Skeletal muscle tissue (tissue), 4 donors: Measurements from ENCODE around the gene RPS6KL1. TPM values are rescaled to one million over a fixed set of nuclear protein-coding genes. Genes with fewer than 3 reads are reported as not detected.

ENCODE experiments used
- H3K27ac ChIP-seq: one replicate; pipeline ENCODE4 v1.7.0; 2013; ENCODE audit warnings: mild to moderate bottlenecking, low read depth, low read length, inconsistent platforms
- H3K27me3 ChIP-seq, 3 donors: one replicate each; pipeline ENCODE4 v1.7.0; 2013; ENCODE audit warnings: low read length in 3 of 3; ENCODE audit not compliant: control insufficient read depth in 3 of 3, insufficient read depth in 3 of 3
- H3K36me3 ChIP-seq, 3 donors: one replicate each; pipeline ENCODE4 v1.7.0; 2013; ENCODE audit warnings: low read length in 3 of 3; ENCODE audit not compliant: control insufficient read depth in 3 of 3, insufficient read depth in 3 of 3
- H3K4me1 ChIP-seq, 3 donors: one replicate each; pipeline ENCODE4 v1.7.0; 2013; ENCODE audit warnings: low read length in 3 of 3, mild to moderate bottlenecking in 3 of 3; ENCODE audit not compliant: control insufficient read depth in 3 of 3, insufficient read depth in 3 of 3
- H3K4me3 ChIP-seq, 3 donors: one replicate each; pipeline ENCODE4 v1.7.0; 2013; ENCODE audit warnings: low read length in 3 of 3
- H3K9ac ChIP-seq, 3 donors: one replicate each; pipeline ENCODE4 v1.7.0; 2013; ENCODE audit warnings: low read length in 3 of 3, mild to moderate bottlenecking in 3 of 3, moderate library complexity in 2 of 3, low read depth in 1 of 3
- H3K9me3 ChIP-seq, 3 donors: one replicate each; pipeline ENCODE4 v1.7.0; 2013; ENCODE audit warnings: low read length in 3 of 3; ENCODE audit not compliant: control insufficient read depth in 3 of 3
- total RNA-seq: library from RNA; depleted of rRNA; stranded (reverse); fragments of >200 nt; gene quantifications from one replicate; pipeline ENCODE4 v1.2.3, GENCODE V29; 2014
- donor health status: Osteomylitis.

The RPS6KL1 gene
- total RNA-seq, 1 donor from 2014 or later = 3.1 TPM

DNA sequence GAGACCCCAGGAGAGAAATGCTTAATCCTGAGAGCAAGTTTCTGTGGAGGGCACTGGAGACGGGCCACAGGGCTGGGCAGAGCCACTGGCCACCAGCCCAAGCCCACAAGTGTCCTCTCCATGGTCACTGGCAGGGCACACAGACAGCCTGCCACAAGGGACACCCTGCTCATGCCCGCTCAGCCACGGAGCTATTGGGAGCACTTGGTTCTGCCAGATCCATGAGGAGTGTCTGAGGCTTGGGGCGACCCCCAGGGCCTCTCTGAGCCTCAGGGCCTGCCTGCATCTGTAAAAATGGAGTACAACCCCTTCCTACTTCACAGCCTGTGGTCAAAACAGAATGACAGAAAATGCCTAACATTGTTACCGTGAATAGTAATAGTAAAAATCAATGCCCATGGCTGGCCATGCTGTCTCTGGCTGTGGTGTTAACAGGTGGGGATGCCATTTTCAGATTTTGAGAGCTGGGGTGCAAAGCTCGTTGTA is 29.2 kb upstream of the RPS6KL1 start:
- Histone ChIP-seq H3K27ac (no peak overlapping the region), H3K36me3 (no peaks in the 10 kb centered on the region), H3K4me3 (no peak overlapping the region), H3K27me3 (peaks cover 0 to 10% (median 3%) of the 10 kb centered on the region in 3 donors), H3K4me1 (peaks cover 17 to 35% (median 29%) of the 10 kb centered on the region in 3 donors), H3K9me3 (no peaks in the 10 kb centered on the region), H3K9ac (peak overlapping the region in 2 of 3 donors; percentile 21 to 25)

DNA sequence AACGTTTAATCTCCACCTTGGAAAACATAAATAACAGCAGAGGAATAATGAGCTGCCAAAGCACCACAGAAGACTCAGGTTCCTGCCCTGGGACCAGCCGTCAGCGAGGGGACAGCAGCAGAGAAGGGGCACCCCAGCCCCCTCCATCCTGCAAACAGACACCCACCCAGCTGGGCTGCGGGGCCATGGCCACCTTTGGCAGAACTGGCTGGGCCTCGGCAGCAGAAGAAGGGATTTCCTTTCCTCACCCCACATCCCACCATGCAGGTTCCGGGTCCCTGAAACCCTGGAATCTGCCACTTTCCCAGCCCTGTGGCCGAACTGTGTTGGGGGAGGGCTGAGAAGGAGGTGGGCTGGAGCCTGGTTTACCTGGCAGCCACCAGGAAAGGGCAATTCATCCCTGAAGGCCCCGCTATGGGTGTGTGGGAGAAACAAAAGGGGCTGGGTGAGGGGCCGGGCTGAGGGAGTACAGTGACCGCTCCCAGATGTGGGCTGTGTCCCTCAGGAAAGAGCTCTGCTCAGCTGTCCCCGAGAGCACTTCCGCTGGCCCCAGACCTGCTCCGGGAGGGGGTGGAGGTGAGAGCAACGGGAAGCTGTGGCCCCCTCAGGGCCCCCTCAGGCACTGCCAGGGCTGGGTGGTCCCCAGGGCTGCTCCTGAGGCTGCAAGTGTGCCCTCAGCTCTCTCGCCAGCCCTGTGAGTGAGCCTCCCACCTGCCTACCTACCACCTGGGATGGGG is 28.6 kb upstream of the RPS6KL1 start:
- H3K9ac ChIP-seq = peak overlapping the region in 2 of 3 donors; percentile 21 to 25
- H3K27ac ChIP-seq = no peak overlapping the region
- no peaks in the 10 kb centered on the region for H3K36me3 ChIP-seq
- H3K4me1 ChIP-seq = peaks cover 23 to 40% (median 34%) of the 10 kb centered on the region in 3 donors
- H3K27me3 ChIP-seq = peaks cover 0 to 10% (median 3%) of the 10 kb centered on the region in 3 donors
- H3K9me3 ChIP-seq = no peaks in the 10 kb centered on the region
- no peak overlapping the region for H3K4me3 ChIP-seq

DNA sequence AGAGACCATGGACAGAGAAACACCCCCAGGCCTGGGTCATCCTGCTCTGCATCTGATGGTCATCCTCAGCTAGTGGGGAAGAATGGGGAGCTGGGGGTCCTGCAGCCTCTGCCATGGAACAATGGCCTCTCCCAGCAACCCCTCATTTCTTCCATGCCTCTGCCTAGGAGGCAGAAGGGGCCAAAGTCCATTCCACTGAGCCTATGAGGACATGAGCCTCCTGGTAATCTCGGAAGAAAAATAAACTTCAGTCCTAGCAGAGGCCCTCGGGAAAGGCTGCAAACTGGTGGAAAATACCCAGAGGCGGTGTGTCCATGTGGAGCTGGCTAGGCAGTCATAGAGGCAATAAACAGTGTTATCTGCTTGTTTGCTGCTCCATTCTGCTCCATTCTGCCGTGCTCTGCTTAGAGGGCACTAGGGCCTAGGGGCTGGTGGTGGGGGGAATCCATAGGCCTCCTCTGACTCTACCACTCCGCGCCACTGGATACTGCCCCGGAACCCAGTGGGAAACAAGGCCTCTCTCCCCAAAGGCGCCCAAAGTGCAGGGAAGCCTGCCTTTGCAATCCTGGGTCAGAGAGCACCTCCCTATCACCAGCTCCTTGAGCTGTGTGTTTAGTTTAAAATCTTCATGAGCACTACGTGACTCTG is 27.9 kb upstream of the RPS6KL1 start:
- H3K4me1 ChIP-seq = peaks cover 27 to 43% (median 40%) of the 10 kb centered on the region in 3 donors
- H3K27me3 ChIP-seq = peaks cover 0 to 10% (median 3%) of the 10 kb centered on the region in 3 donors
- no peaks in the 10 kb centered on the region for H3K36me3 ChIP-seq
- no peak overlapping the region for H3K4me3 ChIP-seq
- no peak overlapping the region for H3K27ac ChIP-seq
- H3K9ac ChIP-seq = no peak overlapping the region
- no peaks in the 10 kb centered on the region for H3K9me3 ChIP-seq

DNA sequence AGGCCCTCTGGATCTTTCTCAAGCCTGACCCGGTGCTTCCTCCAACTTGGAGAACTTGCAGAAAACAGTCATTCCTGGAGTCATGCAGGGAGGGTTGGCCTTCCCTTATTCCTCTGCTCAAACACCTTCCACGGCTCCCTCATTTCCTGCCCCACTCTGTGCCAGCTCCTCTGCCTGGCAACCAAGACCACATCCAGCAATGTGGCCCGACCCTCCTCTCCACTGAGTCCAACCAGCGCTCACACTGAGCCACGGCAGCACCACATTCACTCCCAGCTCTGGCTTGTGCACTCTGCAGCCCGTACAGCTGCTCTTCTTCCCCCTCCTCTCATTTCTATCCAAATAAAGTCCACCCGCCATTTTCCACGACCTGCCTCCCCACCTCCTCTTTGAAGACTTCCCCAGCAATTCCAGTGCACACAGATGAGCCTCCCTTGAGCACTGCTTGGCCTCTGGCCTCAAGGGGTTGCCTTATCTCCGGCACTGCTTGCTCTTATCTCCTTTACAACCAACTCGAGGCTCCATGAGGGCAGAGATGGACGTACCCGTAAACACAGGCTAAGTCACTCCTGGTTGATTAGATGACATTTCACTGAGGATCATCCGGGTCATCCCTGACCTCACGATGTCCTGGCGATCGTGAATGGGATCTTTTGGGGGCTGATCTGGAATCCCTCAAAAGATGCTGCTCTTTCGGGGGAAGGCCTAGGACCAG is 27.0 kb upstream of the RPS6KL1 start:
- no peaks in the 10 kb centered on the region for H3K9me3 ChIP-seq
- H3K36me3 ChIP-seq = peaks cover 0 to 3% (median 0%) of the 10 kb centered on the region in 3 donors
- no peak overlapping the region for H3K4me3 ChIP-seq
- peaks cover 27 to 37% (median 37%) of the 10 kb centered on the region in 3 donors for H3K4me1 ChIP-seq
- peak overlapping the region in 2 of 3 donors; percentile 20 to 45 for H3K9ac ChIP-seq
- H3K27me3 ChIP-seq = peaks cover 0 to 9% (median 2%) of the 10 kb centered on the region in 3 donors
- H3K27ac ChIP-seq = no peak overlapping the region

DNA sequence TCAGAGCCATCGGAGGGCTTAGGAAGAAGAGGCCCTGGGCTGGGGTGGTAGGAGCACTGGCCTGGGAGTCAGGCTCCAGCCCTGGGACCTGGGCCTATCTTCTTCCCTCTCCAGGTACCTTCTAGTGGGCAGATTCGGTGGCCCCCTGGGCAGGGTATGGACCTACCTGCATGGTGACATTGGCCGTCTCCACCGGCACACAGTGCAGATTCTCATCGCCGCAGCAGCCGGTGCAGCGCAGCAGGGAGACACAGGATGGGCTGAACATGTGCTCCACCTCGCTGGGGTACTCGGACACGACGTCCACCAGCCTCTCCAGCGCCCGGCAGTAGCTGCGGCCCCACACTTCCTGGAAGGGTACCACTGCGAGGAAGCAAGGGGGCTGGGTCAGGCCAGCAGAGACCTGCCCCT is 26.1 kb upstream of the RPS6KL1 start:
- Histone ChIP-seq H3K36me3 (peaks cover 0 to 3% (median 0%) of the 10 kb centered on the region in 3 donors), H3K27me3 (peaks cover 0 to under 1% (median 0%) of the 10 kb centered on the region in 3 donors), H3K27ac (no peak overlapping the region), H3K4me3 (no peak overlapping the region), H3K9me3 (no peaks in the 10 kb centered on the region), H3K4me1 (peaks cover 26 to 31% (median 31%) of the 10 kb centered on the region in 3 donors), H3K9ac (peak overlapping the region in 1 of 3 donors; percentile 45)

DNA sequence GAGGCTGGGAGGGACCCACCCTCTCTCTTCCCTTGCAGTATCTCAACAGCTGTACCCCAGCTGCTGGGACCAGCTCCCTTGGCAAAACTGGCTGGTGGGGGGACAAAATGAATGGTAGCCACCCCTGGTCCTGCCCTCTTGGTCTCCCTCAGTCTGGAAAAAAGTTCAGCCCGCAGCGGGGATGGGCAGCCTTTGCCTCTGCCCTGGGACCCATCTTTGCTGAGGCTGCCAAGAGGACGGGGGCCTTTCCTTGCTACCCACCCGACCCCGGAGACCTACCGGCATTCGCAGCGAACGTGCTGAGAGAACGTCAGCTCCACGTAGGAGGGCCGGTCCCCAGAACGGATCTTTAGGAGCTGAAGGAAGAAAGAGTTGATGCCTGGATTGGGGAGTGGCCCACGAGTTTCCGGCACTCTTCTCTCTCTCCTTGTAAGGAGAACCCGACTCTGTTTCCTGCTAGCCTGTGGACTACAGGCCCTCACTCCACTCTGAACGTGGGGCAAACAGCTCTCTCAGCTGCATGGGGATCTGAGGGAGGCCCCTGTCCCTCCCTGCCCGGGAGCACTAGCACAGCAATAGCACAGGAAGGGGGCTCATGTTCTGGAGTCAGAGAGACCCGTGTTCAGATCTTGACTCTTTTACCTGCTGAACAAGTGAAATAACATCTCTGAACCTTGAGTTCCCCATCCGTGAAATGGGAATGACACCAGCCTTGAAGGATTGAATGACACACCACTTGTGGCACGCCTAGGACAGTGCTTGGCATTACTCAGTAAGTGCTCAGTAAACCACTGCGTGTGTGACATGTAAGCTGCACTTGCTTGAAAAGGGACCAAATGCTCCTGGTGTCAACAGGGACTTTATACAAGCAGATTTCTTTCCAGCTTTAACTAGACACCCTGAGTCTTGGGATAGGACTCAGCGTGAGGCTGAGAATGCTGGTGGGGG is 25.4 kb upstream of the RPS6KL1 start:
- peaks cover 0 to 3% (median 0%) of the 10 kb centered on the region in 3 donors for H3K36me3 ChIP-seq
- H3K4me1 ChIP-seq = peaks cover 19 to 27% (median 25%) of the 10 kb centered on the region in 3 donors
- no peak overlapping the region for H3K27ac ChIP-seq
- no peaks in the 10 kb centered on the region for H3K27me3 ChIP-seq
- H3K9ac ChIP-seq = no peak overlapping the region
- no peaks in the 10 kb centered on the region for H3K9me3 ChIP-seq
- H3K4me3 ChIP-seq = no peak overlapping the region

DNA sequence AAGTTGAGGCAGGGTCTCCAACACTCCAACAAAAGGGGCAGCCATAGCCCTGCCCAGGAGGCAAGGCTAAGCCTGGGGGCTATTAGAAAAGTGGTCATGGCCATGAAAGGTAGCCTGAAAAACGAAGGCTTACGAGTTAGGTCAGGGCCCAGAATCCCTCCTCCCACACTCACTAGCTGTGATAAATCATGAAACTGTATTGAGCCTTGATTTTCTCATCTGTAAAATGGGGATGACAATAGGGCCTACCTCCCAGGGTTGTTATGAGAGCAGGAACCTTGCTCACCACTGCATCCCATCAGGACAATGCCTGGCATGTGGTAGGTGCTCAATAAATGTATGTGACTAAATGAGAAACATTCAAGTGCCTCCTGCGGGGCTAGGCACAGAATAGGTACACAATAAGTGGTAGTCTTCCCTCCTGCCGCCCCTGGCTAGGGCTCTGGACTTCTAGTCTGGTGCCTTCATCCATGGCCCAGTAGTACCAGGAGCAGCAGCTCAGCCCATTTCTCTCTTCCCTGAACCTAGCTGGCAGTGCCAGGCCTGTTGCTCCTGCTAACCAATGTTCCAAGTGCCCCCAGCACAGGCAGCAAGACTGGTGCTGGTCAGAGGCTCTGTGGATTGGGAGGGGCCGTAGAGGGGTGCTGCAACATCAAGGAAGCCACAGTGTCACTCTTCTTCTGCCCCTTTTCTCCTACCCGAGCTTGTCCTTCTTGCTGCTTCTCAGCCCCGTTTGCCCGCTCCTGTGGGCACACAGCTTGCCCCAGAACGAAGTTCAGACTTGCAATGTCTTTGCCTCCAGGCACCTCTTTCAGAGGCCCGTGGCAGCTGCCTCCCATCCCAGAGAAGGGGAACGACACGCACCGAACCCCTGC is 24.5 kb upstream of the RPS6KL1 start:
- Histone ChIP-seq H3K36me3 (peaks cover 0 to 3% (median 0%) of the 10 kb centered on the region in 3 donors), H3K27me3 (no peaks in the 10 kb centered on the region), H3K27ac (no peak overlapping the region), H3K4me3 (no peak overlapping the region), H3K9ac (no peak overlapping the region), H3K9me3 (no peaks in the 10 kb centered on the region), H3K4me1 (peaks cover 15 to 27% (median 23%) of the 10 kb centered on the region in 3 donors)

DNA sequence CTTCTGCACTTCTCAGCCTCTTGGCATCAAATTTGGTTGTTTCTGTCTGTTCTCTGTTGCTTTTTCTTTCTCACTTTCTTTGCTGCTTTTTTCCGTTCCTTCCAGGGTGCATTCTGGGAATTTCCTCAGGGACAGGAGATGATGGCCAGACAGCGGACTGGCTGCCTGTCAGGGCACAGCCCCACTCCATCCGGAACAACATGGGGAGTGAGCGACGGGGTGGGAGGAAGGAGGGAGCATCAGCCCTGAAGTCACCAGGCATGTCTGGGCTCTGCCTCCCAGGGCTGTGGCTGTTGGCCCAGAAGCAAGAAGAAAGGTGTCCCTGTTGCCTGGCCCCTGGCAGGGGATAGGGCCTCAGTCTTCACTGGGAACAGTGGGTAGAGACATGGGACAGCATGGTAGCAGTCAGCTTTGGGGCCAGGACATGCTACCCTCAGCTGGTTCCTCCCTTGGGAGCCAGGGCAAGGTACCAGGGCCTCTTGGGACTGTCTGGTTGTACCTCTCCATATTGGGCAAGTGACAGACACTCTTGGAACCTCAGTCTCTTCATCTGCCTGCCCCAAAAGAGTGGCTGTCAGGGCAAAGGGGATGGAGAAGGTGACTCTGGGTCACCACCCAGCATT is 23.7 kb upstream of the RPS6KL1 start:
- H3K27me3 ChIP-seq = no peaks in the 10 kb centered on the region
- H3K27ac ChIP-seq = peak overlapping the region; percentile 31
- peak overlapping the region in 1 of 3 donors; percentile 50 for H3K9ac ChIP-seq
- no peaks in the 10 kb centered on the region for H3K9me3 ChIP-seq
- H3K36me3 ChIP-seq = peaks cover 0 to 3% (median 0%) of the 10 kb centered on the region in 3 donors
- peaks cover 17 to 32% (median 28%) of the 10 kb centered on the region in 3 donors for H3K4me1 ChIP-seq
- H3K4me3 ChIP-seq = no peak overlapping the region
